ENCODE results near the gene CD33.

DNA sequence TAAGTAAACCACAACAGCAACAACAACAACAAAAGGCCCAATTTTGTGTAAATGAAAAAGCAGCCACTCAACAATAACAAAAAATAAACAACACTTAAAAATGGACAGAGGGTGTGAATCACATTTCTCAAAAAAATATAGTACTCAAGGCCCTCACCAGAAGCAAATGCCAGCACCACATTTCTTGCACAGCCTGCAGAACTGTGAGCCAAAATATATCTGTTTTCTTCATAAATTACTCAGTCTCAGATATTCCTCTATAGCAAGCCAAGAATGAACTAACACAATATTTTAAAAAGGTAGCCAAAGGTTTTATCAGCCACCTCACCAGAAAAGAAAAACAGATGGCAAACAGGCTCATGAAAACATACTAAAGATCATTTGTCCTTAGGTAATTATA is 3.9 kb upstream of the CD33 start:
- TF ChIP-seq POLR2A (IDR thresholded peaks at IDR 0.05) (no peak), EP300 (IDR thresholded peaks at IDR 0.05) (no peak)
- TF ChIP-seq, protein P1, sequence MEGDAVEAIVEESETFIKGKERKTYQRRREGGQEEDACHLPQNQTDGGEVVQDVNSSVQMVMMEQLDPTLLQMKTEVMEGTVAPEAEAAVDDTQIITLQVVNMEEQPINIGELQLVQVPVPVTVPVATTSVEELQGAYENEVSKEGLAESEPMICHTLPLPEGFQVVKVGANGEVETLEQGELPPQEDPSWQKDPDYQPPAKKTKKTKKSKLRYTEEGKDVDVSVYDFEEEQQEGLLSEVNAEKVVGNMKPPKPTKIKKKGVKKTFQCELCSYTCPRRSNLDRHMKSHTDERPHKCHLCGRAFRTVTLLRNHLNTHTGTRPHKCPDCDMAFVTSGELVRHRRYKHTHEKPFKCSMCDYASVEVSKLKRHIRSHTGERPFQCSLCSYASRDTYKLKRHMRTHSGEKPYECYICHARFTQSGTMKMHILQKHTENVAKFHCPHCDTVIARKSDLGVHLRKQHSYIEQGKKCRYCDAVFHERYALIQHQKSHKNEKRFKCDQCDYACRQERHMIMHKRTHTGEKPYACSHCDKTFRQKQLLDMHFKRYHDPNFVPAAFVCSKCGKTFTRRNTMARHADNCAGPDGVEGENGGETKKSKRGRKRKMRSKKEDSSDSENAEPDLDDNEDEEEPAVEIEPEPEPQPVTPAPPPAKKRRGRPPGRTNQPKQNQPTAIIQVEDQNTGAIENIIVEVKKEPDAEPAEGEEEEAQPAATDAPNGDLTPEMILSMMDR (IDR thresholded peaks at IDR 0.05): no peak

Measured in tibial nerve (tissue), 4 donors.